HepG2 (cell line): ENCODE results near the gene UNC5B. TPM values are rescaled to one million over a fixed set of nuclear protein-coding genes. Genes with fewer than 3 reads are reported as not detected.
A peak's percentile ranks its signal among the peaks of the same experiment; 100 is the strongest.

ENCODE experiments used
- GATAD2A ChIP-seq: IDR thresholded peaks from 2 replicates; pipeline ENCODE4 v1.6.1; 2016
- PLRG1 ChIP-seq: fragments of 450-650 bp; conservative IDR thresholded peaks from 2 replicates; pipeline ENCODE4 v1.6.1; 2016
- REPIN1 ChIP-seq: sonication (generic); formaldehyde crosslinking; IDR thresholded peaks from 2 replicates; pipeline ENCODE4 v1.8.0; 2022; ENCODE audit warnings: missing genetic modification reagents, low read depth, mild to moderate bottlenecking, borderline replicate concordance
- ZNF292 ChIP-seq: sonication (generic); formaldehyde crosslinking; IDR thresholded peaks from 2 replicates; pipeline ENCODE4 v1.8.1; 2022; ENCODE audit warnings: mild to moderate bottlenecking, low read depth, missing genetic modification reagents, borderline replicate concordance
- ZNF629 ChIP-seq: sonication (generic); formaldehyde crosslinking; conservative IDR thresholded peaks from 2 replicates; pipeline ENCODE4 v1.5.0; 2020; ENCODE audit warnings: missing genetic modification reagents
- polyA plus RNA-seq, 8 experiments: library from polyadenylated mRNA; depleted of rRNA in 3 of 8; stranded (reverse) in 7 of 8; unstranded in 1 of 8; fragments of >200 nt; fragmentation: Illumina TruSeq in 4 of 8; extraction: Trizol in 4 of 8; gene quantifications; 2 replicates each; pipeline versions ENCODE4 v1.2.1 to v1.2.3, GENCODE V29; 2011 to 2016; ENCODE audit warnings: low read depth in 4 of 8, missing spikeins in 1 of 8, mixed read lengths in 1 of 8; ENCODE audit not compliant: insufficient read depth in 1 of 8
- total RNA-seq, 5 experiments: library from RNA; depleted of rRNA; stranded (reverse); fragments of >200 nt; fragmentation: Illumina TruSeq; extraction: Trizol; gene quantifications; 2 replicates each; pipeline ENCODE4 v1.2.3, GENCODE V29; 2016; ENCODE audit warnings: low read depth in 1 of 5
- TF ChIP-seq, protein P1 (sequence below): sonication (generic); formaldehyde crosslinking; IDR thresholded peaks from 2 replicates; pipeline ENCODE4 v1.8.1; 2023; ENCODE audit warnings: mild to moderate bottlenecking, inconsistent platforms, moderate library complexity, missing genetic modification reagents, borderline replicate concordance
- TF ChIP-seq, protein P2 (sequence below): sonication (generic); formaldehyde crosslinking; conservative IDR thresholded peaks from 2 replicates; pipeline ENCODE4 v1.4.0; 2020; ENCODE audit warnings: mild to moderate bottlenecking, missing genetic modification reagents, moderate library complexity

Gene UNC5B
- total and polyA plus RNA-seq, 2 of the 13 experiments (the other 11 are each of a cell fraction or from before 2014, with no cell fraction given): 0.07 TPM

DNA sequence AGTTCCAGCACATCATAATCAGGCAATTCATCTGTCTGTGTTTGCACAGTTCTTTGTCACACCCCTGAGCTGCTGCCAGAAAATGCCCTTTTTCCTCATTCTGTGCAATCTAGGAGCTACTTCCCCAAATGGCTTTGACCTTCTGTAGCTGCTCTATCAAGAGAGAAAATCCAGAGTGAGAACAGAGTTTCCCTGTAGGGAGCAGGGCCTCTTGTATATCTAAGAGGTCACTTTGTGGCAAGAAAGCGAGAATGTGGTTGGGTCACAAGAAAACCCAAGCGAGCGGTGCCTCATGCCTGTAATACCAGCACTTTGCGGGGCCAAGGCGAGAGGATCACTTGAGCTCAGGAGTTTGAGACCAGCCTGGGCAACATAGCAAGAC lies 131.0 kb downstream of the UNC5B start (continued):
- TF ChIP-seq, protein P1, sequence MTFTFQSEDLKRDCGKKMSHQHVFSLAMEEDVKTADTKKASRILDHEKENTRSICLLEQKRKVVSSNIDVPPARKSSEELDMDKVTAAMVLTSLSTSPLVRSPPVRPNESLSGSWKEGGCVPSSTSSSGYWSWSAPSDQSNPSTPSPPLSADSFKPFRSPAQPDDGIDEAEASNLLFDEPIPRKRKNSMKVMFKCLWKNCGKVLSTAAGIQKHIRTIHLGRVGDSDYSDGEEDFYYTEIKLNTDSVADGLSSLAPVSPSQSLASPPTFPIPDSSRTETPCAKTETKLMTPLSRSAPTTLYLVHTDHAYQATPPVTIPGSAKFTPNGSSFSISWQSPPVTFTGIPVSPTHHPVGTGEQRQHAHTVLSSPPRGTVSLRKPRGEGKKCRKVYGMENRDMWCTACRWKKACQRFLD (CRISPR knock-in tag): no peak
- TF ChIP-seq REPIN1 (CRISPR knock-in tag) (no peak), ZNF292 (CRISPR knock-in tag) (peak; percentile 62; the same call in 1 of the 2 replicates), ZNF629 (no peak), PLRG1 (no peak), GATAD2A (CRISPR knock-in tag) (0 out of 2 replicates have a peak, but pooled peaks have one; percentile 13)
- TF ChIP-seq, protein P2, sequence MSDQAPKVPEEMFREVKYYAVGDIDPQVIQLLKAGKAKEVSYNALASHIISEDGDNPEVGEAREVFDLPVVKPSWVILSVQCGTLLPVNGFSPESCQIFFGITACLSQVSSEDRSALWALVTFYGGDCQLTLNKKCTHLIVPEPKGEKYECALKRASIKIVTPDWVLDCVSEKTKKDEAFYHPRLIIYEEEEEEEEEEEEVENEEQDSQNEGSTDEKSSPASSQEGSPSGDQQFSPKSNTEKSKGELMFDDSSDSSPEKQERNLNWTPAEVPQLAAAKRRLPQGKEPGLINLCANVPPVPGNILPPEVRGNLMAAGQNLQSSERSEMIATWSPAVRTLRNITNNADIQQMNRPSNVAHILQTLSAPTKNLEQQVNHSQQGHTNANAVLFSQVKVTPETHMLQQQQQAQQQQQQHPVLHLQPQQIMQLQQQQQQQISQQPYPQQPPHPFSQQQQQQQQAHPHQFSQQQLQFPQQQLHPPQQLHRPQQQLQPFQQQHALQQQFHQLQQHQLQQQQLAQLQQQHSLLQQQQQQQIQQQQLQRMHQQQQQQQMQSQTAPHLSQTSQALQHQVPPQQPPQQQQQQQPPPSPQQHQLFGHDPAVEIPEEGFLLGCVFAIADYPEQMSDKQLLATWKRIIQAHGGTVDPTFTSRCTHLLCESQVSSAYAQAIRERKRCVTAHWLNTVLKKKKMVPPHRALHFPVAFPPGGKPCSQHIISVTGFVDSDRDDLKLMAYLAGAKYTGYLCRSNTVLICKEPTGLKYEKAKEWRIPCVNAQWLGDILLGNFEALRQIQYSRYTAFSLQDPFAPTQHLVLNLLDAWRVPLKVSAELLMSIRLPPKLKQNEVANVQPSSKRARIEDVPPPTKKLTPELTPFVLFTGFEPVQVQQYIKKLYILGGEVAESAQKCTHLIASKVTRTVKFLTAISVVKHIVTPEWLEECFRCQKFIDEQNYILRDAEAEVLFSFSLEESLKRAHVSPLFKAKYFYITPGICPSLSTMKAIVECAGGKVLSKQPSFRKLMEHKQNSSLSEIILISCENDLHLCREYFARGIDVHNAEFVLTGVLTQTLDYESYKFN: peak; percentile 37; the same call in 1 of the 2 replicates
- TF ChIP-seq, all 625 proteins: peak for 48
